ENCODE results near the gene TRMU. TPM values are rescaled to one million over a fixed set of nuclear protein-coding genes. Genes with fewer than 3 reads are reported as not detected.

Gene TRMU
- total RNA-seq, 2 donors from 2014 or later: 79.7 to 84.5 TPM

DNA sequence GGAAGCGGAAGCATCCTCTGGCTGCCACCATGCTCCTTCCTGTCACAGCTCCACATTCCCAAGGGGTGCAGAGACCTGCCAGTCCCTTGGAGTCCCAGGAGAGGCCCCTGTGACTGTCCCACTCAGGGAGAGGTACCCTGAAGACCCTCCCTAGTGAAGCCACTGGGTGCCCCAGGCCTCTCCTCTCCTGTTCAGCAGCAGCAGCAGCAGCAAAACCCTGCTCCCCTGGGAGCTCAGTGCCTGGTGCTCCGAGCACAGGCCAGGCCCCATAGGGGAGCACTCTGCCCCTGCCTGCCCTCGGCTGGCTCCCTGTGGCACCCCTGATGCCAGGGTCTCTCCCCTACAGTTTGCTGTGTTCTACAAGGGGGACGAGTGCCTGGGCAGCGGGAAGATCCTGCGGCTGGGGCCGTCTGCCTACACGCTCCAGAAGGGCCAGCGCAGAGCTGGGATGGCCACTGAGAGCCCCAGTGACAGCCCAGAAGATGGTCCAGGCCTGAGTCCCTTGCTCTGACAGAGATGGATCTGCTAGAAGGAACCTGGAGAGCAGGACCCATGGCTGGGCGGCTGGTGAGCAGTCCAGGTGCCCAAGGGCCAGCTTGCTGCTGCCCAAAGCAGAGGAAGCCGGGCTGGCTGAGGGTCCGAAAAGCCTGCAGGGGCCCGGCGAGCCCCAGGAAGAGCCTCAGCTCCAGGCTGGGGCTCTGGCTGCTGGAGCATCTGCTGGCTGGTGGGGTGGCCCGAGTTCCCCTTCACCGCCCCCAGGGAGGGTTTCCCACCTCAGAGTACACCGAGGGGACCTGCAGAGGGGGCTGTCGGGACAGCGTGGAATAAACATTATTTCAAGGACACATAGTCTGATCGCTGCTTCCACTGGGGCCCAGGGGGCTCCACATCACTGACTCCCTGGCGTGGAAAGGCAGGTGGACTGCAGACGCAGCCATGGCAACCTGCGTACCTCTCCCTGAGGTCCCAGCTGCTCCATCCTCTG lies 21.3 kb downstream of the TRMU start:
- Mint-ChIP-seq H3K4me1 (no peaks in the 10 kb centered on the region), H3K9me3 (no peaks in the 10 kb centered on the region), H3K27me3 (ENCODE audit: insufficient read depth) (no peaks in the 10 kb centered on the region), H3K4me3 (no peak overlapping the region), H3K27ac (no peak overlapping the region), H3K36me3 (ENCODE audit: low read depth) (peaks cover 59% of the 10 kb centered on the region)
- H3K9ac ChIP-seq (ENCODE audit: extremely low read depth, low read length, poor library complexity, severe bottlenecking): no peak overlapping the region
- peak; percentile 25 for TF ChIP-seq CTCF (conservative IDR thresholded peaks at IDR 0.05)
- H3K4me3 ChIP-seq (ENCODE audit: low read length): no peak overlapping the region
- peaks cover 76% of the 10 kb centered on the region for H3K36me3 ChIP-seq (ENCODE audit: control insufficient read depth, insufficient read depth, low read length)
- H3K27me3 ChIP-seq (ENCODE audit: control insufficient read depth, insufficient read depth, low read length, poor library complexity, severe bottlenecking): no peaks in the 10 kb centered on the region
- H3K27ac ChIP-seq (ENCODE audit: low read depth, low read length): no peak overlapping the region
- H3K9me3 ChIP-seq (ENCODE audit: control insufficient read depth, low read length): no peaks in the 10 kb centered on the region
- no peak for DNase-seq
- 92 to 98% methylated on average over 10 to 23 of the region's 23 CpGs for WGBS, 2 experiments (ENCODE audit: insufficient coverage in 1 of 2, insufficient read length in 1 of 2)
- H3K4me1 ChIP-seq (ENCODE audit: control insufficient read depth, insufficient read depth, low read length): no peaks in the 10 kb centered on the region

GRCh38 chr22:46357711-46358520 lies 22.4 kb downstream of the TRMU start:
- Histone ChIP-seq H3K9ac (ENCODE audit: extremely low read depth, low read length, poor library complexity, severe bottlenecking) (no peak overlapping the region), H3K9me3 (ENCODE audit: control insufficient read depth, low read length) (no peaks in the 10 kb centered on the region), H3K27ac (ENCODE audit: low read depth, low read length) (no peak overlapping the region), H3K36me3 (ENCODE audit: control insufficient read depth, insufficient read depth, low read length) (peaks cover 68% of the 10 kb centered on the region), H3K27me3 (ENCODE audit: control insufficient read depth, insufficient read depth, low read length, poor library complexity, severe bottlenecking) (no peaks in the 10 kb centered on the region), H3K4me1 (ENCODE audit: control insufficient read depth, insufficient read depth, low read length) (no peaks in the 10 kb centered on the region), H3K4me3 (ENCODE audit: low read length) (no peak overlapping the region)
- H3K27me3 Mint-ChIP-seq (ENCODE audit: insufficient read depth): no peaks in the 10 kb centered on the region
- WGBS, 2 experiments (ENCODE audit: insufficient coverage in 1 of 2, insufficient read length in 1 of 2): 96 to 100% methylated on average over 9 to 19 of the region's 19 CpGs
- no peak for DNase-seq
- no peak overlapping the region for H3K27ac Mint-ChIP-seq
- H3K4me3 Mint-ChIP-seq: no peak overlapping the region
- H3K36me3 Mint-ChIP-seq (ENCODE audit: low read depth): peaks cover 49% of the 10 kb centered on the region
- TF ChIP-seq CTCF (conservative IDR thresholded peaks at IDR 0.05): no peak
- no peaks in the 10 kb centered on the region for H3K9me3 Mint-ChIP-seq
- H3K4me1 Mint-ChIP-seq: no peaks in the 10 kb centered on the region

DNA sequence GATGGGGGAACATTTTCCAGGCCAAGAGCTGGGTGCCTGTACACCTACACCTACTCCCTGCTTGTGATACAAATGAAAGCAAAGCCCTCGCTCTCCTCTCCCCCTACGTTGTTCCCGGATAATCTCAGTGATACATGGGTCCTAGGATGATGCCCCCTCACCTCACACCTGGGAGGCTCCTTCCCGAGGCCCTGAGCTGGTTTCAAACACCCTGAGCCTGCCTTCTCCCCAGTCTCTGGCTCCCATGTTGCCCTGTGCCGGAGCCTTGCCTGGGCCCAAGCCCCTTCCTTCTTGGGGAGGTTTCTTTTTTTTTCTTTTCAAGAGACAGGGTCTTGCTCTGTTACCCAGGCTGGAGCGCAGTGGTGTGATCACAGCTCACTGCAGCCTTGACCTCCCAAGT lies 23.3 kb downstream of the TRMU start:
- Mint-ChIP-seq H3K27ac (peak overlapping the region; percentile 72), H3K36me3 (ENCODE audit: low read depth) (peaks cover 49% of the 10 kb centered on the region), H3K9me3 (no peaks in the 10 kb centered on the region), H3K27me3 (ENCODE audit: insufficient read depth) (no peaks in the 10 kb centered on the region), H3K4me3 (no peak overlapping the region), H3K4me1 (no peaks in the 10 kb centered on the region)
- Histone ChIP-seq H3K4me1 (ENCODE audit: control insufficient read depth, insufficient read depth, low read length) (no peaks in the 10 kb centered on the region), H3K9me3 (ENCODE audit: control insufficient read depth, low read length) (no peaks in the 10 kb centered on the region), H3K36me3 (ENCODE audit: control insufficient read depth, insufficient read depth, low read length) (peaks cover 61% of the 10 kb centered on the region), H3K4me3 (ENCODE audit: low read length) (no peak overlapping the region), H3K9ac (ENCODE audit: extremely low read depth, low read length, poor library complexity, severe bottlenecking) (no peak overlapping the region), H3K27me3 (ENCODE audit: control insufficient read depth, insufficient read depth, low read length, poor library complexity, severe bottlenecking) (no peaks in the 10 kb centered on the region), H3K27ac (ENCODE audit: low read depth, low read length) (no peak overlapping the region)
- no peak for DNase-seq
- 92 to 96% methylated on average over 4 to 6 of the region's 6 CpGs for WGBS, 2 experiments (ENCODE audit: insufficient coverage in 1 of 2, insufficient read length in 1 of 2)
- no peak for TF ChIP-seq CTCF (conservative IDR thresholded peaks at IDR 0.05)
